ENCODE data around the gene RALA.
"Not testable (repeated sequence)": the region's sequence is repeated elsewhere in the genome, so short reads cannot be mapped to it uniquely, and the experiment has no call there.

RALA gene

GRCh38 chr7:39721919-39722597 is 98.7 kb downstream of the RALA start:
- FAIRE-seq, result no peak
- DNase-seq (ENCODE audit: low spot score), result no peak

DNA sequence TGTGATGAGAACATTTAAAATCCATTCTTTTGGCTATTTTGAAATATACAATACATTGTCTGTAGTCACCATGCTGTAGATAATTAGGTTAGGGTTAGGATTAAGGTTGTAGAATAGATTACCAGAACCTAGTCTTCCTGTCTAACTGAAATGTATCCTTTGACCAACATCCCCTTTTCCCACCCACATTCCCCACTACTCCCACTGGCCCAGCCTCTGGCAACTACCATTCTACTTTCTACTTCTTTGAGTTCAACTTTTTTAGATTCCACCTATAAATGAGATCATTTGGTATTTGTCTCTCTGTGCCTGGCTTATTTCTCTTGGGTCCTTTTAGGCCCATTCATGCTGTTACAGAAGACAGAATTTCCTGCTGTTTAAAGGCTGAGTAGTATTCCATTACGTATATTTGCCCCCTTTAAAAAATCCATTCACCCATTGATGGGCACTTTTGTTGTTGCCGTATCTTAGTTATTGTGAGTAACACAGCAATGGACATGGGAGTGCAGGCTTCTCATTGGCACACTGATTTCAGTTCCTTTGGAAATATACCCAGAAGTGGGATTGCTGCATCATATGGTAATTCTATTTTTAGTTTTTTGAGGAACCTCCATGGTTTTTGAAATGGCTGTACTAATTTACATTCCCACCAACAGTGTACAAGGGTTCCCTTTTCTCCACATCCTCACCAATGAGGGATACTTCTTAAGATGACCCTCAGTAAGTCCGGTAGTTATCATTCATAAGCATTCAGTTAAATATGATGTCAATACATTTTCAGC is 104.0 kb downstream of the RALA start:
- DNase-seq (ENCODE audit: low spot score) (no peak), FAIRE-seq (no peak)

DNA sequence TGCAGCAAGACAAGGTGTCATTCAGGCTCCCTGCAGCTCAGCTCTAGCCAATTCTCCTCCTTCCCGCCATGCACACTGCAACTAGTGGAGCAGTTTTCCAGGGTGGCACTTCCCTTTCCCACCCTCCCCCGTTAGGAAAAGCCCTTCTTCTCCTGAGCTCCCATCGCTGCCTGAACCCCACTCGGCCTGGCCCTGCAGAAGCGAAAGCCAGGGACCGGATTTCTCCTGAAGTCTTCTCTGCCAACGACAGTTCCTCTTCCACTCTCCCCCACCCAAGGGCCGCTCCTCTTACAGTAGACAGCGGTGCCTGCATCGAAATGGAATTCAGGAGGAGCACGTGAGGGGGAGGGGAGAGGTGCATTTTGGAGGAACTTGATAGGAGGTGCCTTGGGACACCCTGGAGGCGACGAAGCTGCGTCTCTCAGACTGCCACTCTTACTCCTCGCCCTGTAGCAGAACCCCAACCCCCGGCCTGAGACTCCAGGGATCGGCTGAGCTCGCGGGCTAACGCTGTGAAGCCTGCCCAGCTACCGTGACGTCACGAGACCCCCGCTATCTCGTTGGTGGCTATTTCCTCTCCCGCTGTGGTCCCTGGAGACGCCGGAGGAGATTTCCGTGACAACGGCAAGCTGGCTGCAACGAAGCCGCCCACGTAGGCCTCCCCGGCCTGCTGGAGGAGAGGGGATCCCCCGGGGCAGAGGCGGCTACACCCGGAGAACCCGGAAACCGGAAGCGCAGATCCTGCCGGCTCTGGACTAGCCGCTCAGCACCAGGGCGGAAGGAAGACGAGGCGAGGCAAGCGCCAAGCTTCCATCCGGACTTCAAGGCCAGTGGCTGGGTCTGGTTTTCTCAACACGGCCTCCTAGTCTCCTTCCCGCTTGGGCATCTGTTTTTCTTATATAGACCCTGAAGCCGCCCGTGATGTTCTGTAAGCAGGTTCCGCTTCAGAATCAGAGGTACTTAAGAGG is 109.7 kb downstream of the RALA start:
- peak; percentile 81 for FAIRE-seq
- DNase-seq (ENCODE audit: low spot score), result peak; percentile 94

DNA sequence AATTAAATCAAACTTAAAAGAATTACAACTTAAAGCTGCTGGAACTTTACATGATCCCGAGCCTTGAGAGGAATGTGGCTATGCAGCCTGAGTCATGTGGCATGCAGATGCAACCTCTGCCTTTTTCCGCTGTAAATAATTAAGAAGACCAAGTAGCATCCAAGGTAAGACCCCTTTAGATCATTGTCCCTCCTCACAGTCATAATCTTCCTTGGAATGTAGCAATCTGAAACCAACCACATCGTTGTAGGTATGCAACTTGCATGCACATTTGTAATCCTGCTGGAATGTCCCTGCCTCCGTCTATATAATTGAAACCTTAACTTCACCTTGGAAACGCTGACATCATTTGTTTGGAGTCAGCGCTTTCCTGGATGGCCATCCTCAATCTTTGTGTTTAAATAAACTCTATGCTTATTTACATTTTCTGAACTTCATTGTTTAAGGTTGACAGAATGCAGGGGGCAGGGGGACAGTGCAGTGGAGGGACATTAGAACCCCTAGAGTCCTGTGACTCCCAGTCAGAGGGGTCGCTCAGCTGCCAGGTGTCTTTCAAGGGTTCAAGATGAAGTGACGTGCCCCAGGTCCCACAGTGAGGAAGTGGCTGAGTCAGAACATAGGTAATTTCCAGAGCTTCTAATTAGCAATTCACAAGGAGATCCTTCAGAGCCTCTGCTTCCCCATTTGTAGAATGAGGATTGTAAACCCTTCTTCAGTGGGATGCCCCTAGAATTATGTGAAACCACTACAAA is 110.7 kb downstream of the RALA start:
- FAIRE-seq (peak; percentile 90), DNase-seq (ENCODE audit: low spot score) (peak; percentile 99)

- no peak for FAIRE-seq
Observed at GRCh38 chr7:39734633-39735004, 111.2 kb downstream of the RALA start.

DNA sequence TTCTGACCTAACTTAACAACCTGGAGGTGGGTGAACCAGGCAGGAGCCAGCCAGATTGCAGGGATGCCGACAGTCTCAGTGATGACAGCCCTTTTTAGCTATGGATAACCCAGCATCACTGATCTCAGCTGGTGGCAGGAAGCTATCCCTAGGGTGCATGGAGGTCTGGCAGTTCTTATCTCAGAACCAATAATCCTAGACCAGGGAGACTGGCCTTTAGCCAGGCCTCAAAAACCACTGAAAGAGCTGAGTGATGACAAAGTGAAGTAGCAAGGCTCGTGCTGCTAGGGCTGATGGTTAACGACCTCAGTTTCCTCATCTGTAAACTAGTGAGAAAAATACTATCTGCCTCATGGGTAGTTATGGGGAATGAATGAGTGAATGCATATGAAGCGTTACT is 112.5 kb downstream of the RALA start:
- DNase-seq (ENCODE audit: low spot score) (peak; percentile 92), FAIRE-seq (peak; percentile 89)

More at GRCh38 chr7:39734633-39735004, 111.2 kb downstream of the RALA start:
- DNase-seq (ENCODE audit: low spot score), result peak; percentile 53

GRCh38 chr7:39741942-39742623 is 118.7 kb downstream of the RALA start:
- DNase-seq (ENCODE audit: low spot score), result no peak

GRCh38 chr7:39744620-39745019 is 121.2 kb downstream of the RALA start:
- FAIRE-seq (no peak), DNase-seq (ENCODE audit: low spot score) (no peak)

More at GRCh38 chr7:39741942-39742623, 118.7 kb downstream of the RALA start:
- FAIRE-seq, result no peak

DNA sequence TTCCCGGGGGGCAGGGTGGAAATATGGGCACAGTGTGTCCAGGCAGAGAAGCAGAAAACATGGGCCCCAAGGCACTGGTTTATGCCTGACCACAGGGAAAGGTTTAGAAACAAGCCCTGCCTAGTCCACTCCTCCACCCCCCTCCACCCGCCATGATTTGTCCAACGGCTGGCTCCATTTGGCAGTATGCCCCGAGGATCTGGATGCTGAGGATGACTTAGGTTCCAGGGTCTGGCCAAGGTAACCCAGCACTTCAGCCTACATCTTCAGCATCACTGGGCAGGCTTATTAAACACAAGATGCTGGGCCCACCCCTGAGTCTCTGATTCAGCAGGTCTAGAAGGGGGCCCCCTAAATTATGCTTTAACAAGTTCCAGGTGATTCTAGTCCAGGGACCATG is 121.9 kb downstream of the RALA start:
- DNase-seq (ENCODE audit: low spot score) (no peak), FAIRE-seq (no peak)

- DNase-seq (ENCODE audit: low spot score), result peak; percentile 69
- FAIRE-seq, result peak; percentile 71
Observed at GRCh38 chr7:39746103-39746819, 122.9 kb downstream of the RALA start.

GRCh38 chr7:39749177-39749576 is 125.8 kb downstream of the RALA start:
- FAIRE-seq (no peak), DNase-seq (ENCODE audit: low spot score) (peak; percentile 43)

DNA sequence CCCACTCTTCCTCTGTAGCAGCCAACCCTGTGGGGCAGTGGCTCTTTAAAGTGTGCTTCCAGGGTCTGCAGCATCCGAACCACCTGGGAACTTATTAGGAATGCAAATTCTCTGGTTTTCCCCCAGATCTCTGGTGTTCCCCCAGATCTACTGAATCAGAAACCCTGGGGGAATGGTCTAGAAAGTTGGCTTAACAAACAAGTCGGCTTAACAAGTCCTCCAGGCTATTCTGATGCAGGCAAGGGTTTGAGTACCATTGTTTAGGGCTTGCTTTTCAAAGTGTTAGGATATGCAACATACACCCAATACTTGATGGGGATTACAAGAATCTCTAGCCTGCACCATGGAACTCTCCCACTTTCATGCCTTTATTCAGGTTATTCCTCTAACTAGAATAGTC is 126.3 kb downstream of the RALA start:
- no peak for FAIRE-seq
- DNase-seq (ENCODE audit: low spot score), result no peak

DNA sequence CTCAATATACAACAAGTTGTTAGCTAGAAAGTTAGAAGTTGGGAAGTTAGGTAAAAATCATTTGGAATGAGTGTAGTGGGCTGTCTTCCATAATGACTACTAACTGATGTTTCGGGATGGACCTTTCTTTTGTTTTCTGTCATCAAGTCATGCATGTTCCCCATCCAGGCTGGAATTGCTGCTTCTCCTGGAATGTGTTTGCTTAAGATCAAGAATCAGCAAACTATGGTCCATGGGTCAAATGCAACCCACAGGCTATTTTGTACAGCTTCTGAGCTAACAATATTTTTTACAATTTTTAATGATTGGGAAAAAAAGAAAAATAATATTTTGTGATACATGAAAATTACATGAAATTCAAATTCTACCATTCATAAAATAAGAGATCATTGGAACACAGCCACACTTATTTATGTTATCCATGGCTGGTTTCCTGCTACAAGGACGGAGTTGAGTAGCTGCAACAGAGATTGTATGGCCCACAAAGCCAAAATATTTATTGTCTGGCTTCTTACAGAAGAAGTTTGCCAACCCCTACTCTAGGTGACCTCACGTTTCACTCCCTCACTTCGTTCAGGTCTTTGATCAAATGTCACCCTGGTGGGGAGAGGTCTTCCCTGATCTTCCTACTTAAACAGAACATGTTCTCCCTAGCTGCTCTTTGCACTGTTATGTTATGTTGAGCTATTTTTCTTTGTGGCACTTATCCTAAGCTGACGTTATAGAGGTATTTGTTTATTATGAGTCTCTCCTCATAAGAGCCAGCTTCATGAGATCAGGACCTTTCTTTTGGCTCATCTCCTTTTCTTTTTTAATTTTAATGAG is 127.1 kb downstream of the RALA start:
- no peak for FAIRE-seq

GRCh38 chr7:39753237-39753636 is 129.9 kb downstream of the RALA start:
- DNase-seq (ENCODE audit: low spot score); FAIRE-seq: not testable (repeated sequence)

More for the DNA sequence above, 127.1 kb downstream of the RALA start:
- DNase-seq (ENCODE audit: low spot score), result no peak

- FAIRE-seq (no peak), DNase-seq (ENCODE audit: low spot score) (no peak)
Observed at GRCh38 chr7:39753823-39754325, 130.5 kb downstream of the RALA start.

- FAIRE-seq (peak; percentile 94), DNase-seq (ENCODE audit: low spot score) (peak; percentile 87)
Observed at GRCh38 chr7:39754326-39755120, 131.2 kb downstream of the RALA start.

GRCh38 chr7:39757604-39758003 is 134.2 kb downstream of the RALA start:
- DNase-seq (ENCODE audit: low spot score) (no peak), FAIRE-seq (no peak)

Measured in RCC 7860 (cell line).